Stimulated activated naive CD8-positive, alpha-beta T cell treated with anti-CD3 and anti-CD28 coated beads, Interleukin-15, Interleukin-2, amounts not matched to agents 100 ng/mL and 50 ng/mL, for 24 hours (primary cell): ENCODE measurements around the gene CMAS.
"Not testable (repeated sequence)": the region's sequence is repeated elsewhere in the genome, so short reads cannot be mapped to it uniquely, and the experiment has no call there.

Source experiments
- H3K27ac Mint-ChIP-seq: one replicate; pipeline ENCODE4 v1.8.0; 2021; ENCODE audit warnings: mild to moderate bottlenecking, mixed read lengths
- H3K27me3 Mint-ChIP-seq: one replicate; pipeline ENCODE4 v1.8.0; 2021; ENCODE audit warnings: mixed read lengths
- H3K36me3 Mint-ChIP-seq: one replicate; pipeline ENCODE4 v1.8.0; 2021; ENCODE audit warnings: low read depth, mixed read lengths
- H3K4me1 Mint-ChIP-seq: one replicate; pipeline ENCODE4 v1.8.0; 2021; ENCODE audit warnings: low read depth, mixed read lengths
- H3K4me3 Mint-ChIP-seq: one replicate; pipeline ENCODE4 v1.8.0; 2021; ENCODE audit warnings: mild to moderate bottlenecking, mixed read lengths
- H3K9me3 Mint-ChIP-seq: one replicate; pipeline ENCODE4 v1.8.0; 2021; ENCODE audit warnings: mixed read lengths

The CMAS gene

DNA sequence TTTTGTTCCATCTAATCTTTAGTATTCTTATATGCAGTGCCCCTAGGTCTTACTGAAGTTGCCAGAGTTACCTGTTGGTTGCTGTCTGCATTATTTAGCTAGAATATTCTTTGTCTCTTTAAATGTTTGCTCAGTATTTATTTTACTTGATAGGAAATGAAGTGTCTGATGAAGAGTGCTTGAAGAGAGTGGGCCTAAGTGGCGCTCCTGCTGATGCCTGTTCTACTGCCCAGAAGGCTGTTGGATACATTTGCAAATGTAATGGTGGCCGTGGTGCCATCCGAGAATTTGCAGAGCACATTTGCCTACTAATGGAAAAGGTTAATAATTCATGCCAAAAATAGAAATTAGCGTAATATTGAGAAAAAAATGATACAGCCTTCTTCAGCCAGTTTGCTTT is 18.9 kb downstream of the CMAS start:
- no peak overlapping the region for H3K4me3 Mint-ChIP-seq
- peaks cover 40% of the 10 kb centered on the region for H3K36me3 Mint-ChIP-seq
- H3K4me1 Mint-ChIP-seq = no peaks in the 10 kb centered on the region

DNA sequence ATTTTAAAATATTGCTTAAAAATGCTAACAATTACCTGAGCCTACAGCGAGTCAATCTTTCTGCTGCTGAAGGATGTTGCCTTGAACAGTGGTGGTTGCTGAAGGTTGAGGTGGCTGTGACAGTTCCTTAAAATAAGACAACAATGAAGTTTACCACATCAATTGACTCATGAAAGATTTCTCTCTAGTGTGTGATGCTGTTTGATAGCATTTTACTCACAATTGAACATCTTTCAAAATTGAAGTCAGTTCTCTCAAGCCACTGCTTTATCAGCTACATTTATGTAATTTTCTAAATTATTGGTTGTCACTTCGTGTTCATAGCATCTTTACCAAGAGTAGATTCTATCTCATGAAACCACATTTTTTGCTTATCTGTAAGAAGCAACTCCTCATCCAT is 20.3 kb downstream of the CMAS start:
- Mint-ChIP-seq H3K27ac (no peak overlapping the region), H3K9me3 (no peaks in the 10 kb centered on the region), H3K4me1 (no peaks in the 10 kb centered on the region), H3K36me3 (peaks cover 39% of the 10 kb centered on the region), H3K4me3 (no peak overlapping the region), H3K27me3 (no peaks in the 10 kb centered on the region)

More for the DNA sequence above, 18.9 kb downstream of the CMAS start:
- Mint-ChIP-seq H3K27me3 (no peaks in the 10 kb centered on the region), H3K27ac (no peak overlapping the region), H3K9me3 (no peaks in the 10 kb centered on the region)

DNA sequence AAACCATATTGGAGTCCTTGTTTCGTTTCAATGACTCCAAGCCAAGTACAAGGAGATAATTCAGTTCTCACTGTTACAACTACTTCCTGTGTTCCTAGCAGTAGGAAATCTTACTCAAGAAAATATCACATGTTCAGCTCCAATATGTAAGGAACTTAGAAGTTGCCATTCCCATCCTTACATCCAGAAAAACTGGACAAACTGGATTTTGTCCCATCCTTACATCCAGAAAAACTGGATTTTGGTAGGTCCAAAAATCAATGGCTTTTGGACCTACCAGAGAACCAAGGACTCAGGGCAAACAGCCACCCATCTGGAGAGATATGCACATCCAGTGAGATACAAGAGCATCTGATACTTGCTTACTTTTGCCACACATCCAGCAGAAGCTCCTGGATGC is 23.8 kb downstream of the CMAS start:
- H3K36me3 Mint-ChIP-seq = peaks cover 21% of the 10 kb centered on the region
- no peaks in the 10 kb centered on the region for H3K4me1 Mint-ChIP-seq
- no peak overlapping the region for H3K4me3 Mint-ChIP-seq
- H3K27me3 Mint-ChIP-seq = peaks cover 3% of the 10 kb centered on the region
- no peaks in the 10 kb centered on the region for H3K9me3 Mint-ChIP-seq
- no peak overlapping the region for H3K27ac Mint-ChIP-seq

DNA sequence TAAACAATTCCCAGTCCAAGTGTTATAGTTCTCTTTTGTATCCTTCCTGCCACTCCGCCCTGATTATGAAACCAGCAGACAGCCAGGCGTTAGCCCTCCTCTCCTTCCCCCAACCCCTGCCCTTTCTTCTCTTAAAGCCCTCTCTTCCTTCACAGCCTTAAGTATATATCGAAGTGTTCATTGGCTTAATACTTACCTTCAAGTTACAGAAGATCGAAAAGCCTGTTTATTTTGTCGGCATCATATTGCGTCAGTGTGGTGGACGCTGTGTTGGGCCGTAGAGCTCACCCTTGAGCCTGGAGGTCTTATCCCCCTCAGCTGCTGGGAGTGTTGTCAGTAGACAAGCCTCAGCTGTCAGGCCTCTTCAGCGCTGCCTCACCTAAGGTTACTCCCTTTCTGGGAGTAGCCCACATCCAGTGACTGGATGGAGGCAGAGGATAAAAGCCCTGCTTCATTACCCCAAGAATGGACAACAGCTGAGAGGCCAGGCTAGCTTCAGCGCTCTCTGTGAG is 36.2 kb downstream of the CMAS start:
- Mint-ChIP-seq H3K4me3 (no peak overlapping the region), H3K4me1 (no peaks in the 10 kb centered on the region)

DNA sequence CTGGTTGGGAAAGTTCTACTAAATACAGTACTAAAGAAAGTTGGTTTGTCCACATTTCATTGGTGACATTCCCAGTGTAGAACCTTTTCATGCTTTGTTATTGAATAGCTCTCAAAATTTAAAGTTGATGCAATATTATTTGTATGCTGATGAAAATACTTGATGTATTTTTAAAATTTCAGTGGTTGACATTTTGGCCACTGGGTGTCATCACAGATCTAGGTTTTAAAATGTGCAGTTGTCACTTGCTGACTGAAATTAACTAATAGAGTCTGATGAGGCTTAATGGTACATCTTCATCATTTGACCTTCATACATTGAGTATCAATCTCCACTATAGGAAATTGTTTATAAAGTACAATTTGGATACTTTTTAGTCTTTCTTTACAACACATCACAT is 37.1 kb downstream of the CMAS start:
- Mint-ChIP-seq H3K4me3 (no peak overlapping the region), H3K27ac (no peak overlapping the region), H3K4me1 (no peaks in the 10 kb centered on the region), H3K9me3 (no peaks in the 10 kb centered on the region), H3K27me3 (no peaks in the 10 kb centered on the region), H3K36me3 (no peaks in the 10 kb centered on the region)

More for the DNA sequence above, 36.2 kb downstream of the CMAS start:
- Mint-ChIP-seq H3K36me3 (no peaks in the 10 kb centered on the region), H3K9me3 (no peaks in the 10 kb centered on the region), H3K27ac (no peak overlapping the region), H3K27me3 (no peaks in the 10 kb centered on the region)

DNA sequence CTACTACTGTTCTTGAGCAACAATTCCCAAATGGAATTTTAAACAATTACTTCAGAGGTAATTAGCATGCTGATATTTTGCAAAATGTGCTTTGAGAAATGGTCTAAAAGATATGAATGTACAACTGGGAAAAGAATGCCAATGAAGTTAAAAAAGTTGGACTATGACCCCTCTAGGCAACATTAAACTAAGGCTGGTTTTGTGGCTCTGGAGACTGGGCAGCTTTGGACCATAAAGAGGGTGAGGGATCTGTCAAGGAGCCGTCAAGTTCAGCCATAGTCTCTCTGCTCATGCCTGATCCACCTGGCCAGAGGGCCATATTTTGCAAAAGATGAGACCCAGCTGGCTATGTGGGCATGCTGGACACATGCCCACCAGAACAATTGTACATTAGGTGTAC is 38.8 kb downstream of the CMAS start:
- no peaks in the 10 kb centered on the region for H3K4me1 Mint-ChIP-seq
- H3K9me3 Mint-ChIP-seq = peaks cover under 1% of the 10 kb centered on the region
- H3K27me3 Mint-ChIP-seq = no peaks in the 10 kb centered on the region
- no peak overlapping the region for H3K4me3 Mint-ChIP-seq
- no peaks in the 10 kb centered on the region for H3K36me3 Mint-ChIP-seq
- no peak overlapping the region for H3K27ac Mint-ChIP-seq

DNA sequence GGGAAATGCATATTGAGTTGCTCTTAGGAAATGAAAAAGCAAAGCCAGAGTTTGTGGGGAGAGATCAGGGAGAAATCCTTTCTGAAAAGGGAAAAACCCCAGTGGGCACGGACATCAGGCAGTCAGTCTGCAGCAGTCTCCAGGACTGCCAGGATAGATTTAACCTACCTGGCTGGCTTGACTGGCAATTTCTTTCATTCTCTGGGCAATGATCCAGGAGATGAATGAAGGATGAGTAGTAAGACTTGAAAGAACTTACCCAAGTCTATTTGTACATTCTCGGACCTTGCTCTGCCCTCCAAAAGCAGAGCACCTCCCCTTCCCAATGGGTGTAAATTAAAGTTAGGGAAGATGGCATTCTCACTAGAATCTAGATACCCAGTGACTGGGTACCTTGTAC is 42.9 kb downstream of the CMAS start:
- no peaks in the 10 kb centered on the region for H3K27me3 Mint-ChIP-seq
- no peak overlapping the region for H3K4me3 Mint-ChIP-seq
- no peaks in the 10 kb centered on the region for H3K36me3 Mint-ChIP-seq
- no peak overlapping the region for H3K27ac Mint-ChIP-seq
- peaks cover 4% of the 10 kb centered on the region for H3K9me3 Mint-ChIP-seq
- H3K4me1 Mint-ChIP-seq = no peaks in the 10 kb centered on the region

DNA sequence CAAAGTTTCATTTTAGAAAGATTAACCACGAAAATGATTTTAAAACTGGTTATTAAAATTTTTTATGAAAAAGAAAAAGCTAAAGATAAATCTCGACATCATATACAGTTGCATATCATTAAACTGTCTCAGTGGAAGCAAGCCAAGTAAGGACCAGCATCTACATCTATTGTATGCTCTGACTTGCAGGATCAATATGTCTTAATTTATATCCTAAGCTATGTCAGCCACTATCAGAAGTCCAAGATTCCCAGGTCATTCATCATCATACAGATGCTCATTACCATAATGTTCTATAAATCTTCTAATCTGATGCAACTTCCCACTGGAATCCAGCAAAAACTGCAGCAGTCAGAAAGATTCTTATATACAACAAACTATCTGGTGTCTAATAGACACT is 43.5 kb downstream of the CMAS start:
- no peaks in the 10 kb centered on the region for H3K27me3 Mint-ChIP-seq
- no peak overlapping the region for H3K4me3 Mint-ChIP-seq
- H3K27ac Mint-ChIP-seq = no peak overlapping the region
- H3K4me1 Mint-ChIP-seq = no peaks in the 10 kb centered on the region
- H3K9me3 Mint-ChIP-seq = peaks cover 4% of the 10 kb centered on the region
- no peaks in the 10 kb centered on the region for H3K36me3 Mint-ChIP-seq

DNA sequence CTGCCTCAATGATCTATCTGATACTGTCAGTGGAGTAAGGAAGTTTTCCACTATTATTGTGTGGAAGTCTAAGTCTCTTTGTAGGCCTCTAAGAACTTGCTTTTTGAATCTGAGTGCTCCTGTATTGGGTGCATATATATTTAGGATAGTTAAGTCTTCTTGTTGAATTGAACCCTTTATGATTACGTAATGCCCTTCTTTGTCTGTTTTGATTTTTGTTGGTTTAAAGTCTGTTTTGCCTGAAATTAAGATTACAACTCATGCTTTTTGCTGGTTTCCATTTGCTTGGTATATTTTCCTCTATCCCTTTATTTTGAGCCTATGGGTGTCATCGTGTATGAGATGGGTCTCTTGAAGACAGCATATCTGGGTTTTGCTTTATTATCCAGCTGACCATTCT is 53.0 kb downstream of the CMAS start:
- H3K27ac Mint-ChIP-seq, H3K9me3 Mint-ChIP-seq, H3K36me3 Mint-ChIP-seq, H3K4me3 Mint-ChIP-seq: not testable (repeated sequence)
- Mint-ChIP-seq H3K4me1 (peaks cover 13% of the 10 kb centered on the region), H3K27me3 (peaks cover 18% of the 10 kb centered on the region)

DNA sequence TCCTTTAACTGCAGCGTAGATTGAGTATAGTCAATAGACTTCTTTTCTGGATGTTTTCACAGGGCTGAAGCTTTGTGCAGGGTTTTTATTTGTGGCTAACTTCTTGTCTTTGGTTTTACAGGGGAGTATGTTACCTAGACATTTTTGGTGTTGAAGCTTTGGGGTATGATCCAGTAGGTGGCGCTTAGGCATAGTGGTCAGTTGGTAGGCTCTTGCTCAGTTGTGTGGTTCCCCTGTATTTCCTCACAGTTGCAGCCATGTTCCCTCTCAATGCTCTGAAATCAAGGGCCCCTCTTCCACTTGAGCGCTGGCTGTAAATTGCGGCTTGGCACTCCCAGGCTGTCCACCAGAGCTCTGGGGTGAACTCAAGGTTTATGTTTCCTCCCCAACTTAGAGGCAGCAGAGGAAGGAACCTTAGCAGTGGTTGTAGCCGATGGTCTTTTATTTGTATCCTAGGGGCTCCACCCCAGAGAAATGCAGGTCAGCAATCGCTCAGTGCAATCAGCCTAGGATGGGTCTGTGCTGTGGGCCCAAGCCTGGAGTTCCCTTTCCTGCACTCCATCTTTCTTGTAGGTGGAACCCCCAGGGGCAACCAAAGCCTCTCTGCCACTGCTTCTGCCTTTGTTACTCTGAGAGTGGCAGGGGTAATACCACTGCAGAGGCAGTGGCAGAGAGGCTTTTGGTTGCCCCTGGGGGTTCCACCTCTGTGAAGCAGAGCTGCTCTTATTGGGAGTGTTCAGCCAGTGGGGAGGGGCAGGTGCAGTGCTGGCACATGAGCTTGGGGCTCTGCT is 55.1 kb downstream of the CMAS start:
- Mint-ChIP-seq H3K36me3 (no peaks in the 10 kb centered on the region), H3K9me3 (no peaks in the 10 kb centered on the region), H3K27ac (no peak overlapping the region), H3K27me3 (peaks cover 18% of the 10 kb centered on the region), H3K4me1 (peaks cover 13% of the 10 kb centered on the region), H3K4me3 (no peak overlapping the region)

DNA sequence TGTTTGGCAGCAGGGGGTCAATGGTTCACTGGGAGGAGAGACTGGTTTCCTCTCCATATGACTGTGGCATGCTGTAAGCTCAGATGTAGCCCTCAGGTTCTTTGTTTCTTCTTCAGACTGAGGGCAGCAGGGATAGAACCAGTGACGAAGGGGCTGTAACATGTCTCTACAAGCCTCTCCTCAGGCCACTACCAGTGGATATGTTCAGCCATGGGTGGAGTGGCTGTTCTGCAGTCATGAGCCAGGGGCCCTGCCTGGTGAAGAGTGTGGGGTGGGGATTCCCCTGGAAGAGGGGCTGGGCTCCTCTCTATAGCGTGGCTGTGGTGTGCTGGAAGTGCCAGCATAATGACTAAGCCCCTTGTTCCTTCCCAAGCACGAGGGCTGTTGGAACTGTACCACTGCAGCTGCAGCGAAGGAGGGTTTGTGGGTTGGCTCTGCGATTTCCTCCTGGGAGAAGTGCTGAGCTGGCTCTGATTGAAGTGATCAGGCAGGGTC is 55.8 kb downstream of the CMAS start:
- Mint-ChIP-seq H3K36me3 (no peaks in the 10 kb centered on the region), H3K27me3 (peaks cover 18% of the 10 kb centered on the region), H3K4me1 (peaks cover 13% of the 10 kb centered on the region), H3K27ac (no peak overlapping the region), H3K4me3 (no peak overlapping the region), H3K9me3 (no peaks in the 10 kb centered on the region)

DNA sequence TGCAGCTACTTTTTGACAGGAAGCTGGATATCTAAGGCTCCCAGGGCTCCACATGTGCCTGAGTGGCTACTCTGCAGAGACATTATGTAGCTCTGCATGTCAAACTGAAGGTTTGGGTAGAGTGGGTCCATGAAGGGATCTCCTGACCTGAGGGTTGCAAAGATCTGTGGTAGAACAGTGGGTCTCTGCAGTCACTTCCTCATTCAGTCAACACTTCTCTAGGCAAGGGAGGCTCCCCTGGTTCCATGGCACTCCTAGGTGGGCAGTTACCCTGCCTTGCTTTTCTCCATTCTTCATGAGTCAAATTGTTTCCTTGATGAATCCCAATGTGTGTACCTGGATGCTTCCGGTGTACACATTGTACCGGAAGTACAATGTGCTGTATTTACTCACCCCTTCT is 57.4 kb downstream of the CMAS start:
- Mint-ChIP-seq H3K27me3 (peaks cover 8% of the 10 kb centered on the region), H3K36me3 (no peaks in the 10 kb centered on the region), H3K4me3 (no peak overlapping the region), H3K4me1 (peaks cover 13% of the 10 kb centered on the region), H3K9me3 (no peaks in the 10 kb centered on the region), H3K27ac (no peak overlapping the region)

DNA sequence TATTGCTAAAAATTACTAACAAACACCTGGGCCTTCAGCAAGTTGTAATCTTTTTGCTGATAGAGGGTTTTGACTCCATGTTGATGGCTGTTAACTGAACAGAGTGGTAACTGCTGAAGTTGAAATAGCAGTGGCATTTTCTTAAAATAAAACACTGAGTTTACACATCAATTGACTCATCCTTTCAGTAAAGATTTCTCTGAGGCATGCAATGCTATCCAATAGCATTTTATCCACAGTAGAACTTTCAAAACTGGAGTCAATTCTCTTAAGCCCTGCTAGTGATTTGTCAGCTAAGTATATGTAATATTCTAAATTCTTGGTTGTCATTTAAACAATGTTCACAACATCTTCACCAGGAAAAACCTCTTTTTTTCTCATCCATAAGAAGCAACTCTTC is 59.5 kb downstream of the CMAS start:
- Mint-ChIP-seq H3K27ac (no peak overlapping the region), H3K9me3 (no peaks in the 10 kb centered on the region), H3K4me1 (peaks cover 13% of the 10 kb centered on the region), H3K27me3 (no peaks in the 10 kb centered on the region), H3K36me3 (no peaks in the 10 kb centered on the region), H3K4me3 (no peak overlapping the region)

DNA sequence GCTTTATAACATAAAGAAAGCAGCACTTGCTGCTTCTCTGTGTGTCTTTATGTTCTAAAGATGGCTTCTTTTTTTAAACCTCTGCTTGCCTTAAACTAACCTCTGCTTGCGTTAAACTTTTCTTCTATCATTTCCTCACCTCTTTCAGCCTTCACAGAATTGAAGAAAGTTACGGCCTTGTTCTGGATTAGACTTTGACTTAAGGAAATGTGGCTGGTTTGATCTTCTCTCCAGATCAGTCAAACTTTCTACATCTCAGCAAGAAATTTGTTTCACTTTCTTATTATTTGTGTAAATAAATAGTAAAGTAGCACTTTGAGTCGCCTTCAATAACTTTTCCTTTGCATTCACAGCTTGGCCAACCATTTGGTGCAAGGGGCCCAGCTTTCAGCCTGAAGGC is 64.2 kb downstream of the CMAS start:
- Mint-ChIP-seq H3K9me3 (no peaks in the 10 kb centered on the region), H3K36me3 (no peaks in the 10 kb centered on the region), H3K4me1 (no peaks in the 10 kb centered on the region), H3K27ac (no peak overlapping the region), H3K4me3 (no peak overlapping the region), H3K27me3 (no peaks in the 10 kb centered on the region)
